K562 (cell line): ENCODE results near the gene CTIF. TPM values are rescaled to one million over a fixed set of nuclear protein-coding genes. Genes with fewer than 3 reads are reported as not detected.

Source experiments
- AFF4 ChIP-seq: sonication (generic); formaldehyde crosslinking; IDR thresholded peaks from 2 replicates; pipeline ENCODE4 v1.8.0; 2023; ENCODE audit warnings: mild to moderate bottlenecking, missing genetic modification reagents
- BCL6 ChIP-seq: fragments of 250-450 bp; sonication (Bioruptor Pico); IDR thresholded peaks from 2 replicates; pipeline ENCODE4 v1.4.0; 2020
- BDP1 ChIP-seq: IDR thresholded peaks from 3 replicates; pipeline ENCODE4 v1.6.1; 2011; ENCODE audit not compliant: insufficient read length, insufficient read depth
- BHLHE40 ChIP-seq: IDR thresholded peaks from 2 replicates; pipeline ENCODE4 v1.6.1; 2011; ENCODE audit warnings: low read length, improper control_type of control experiment
- BRD9 ChIP-seq: fragments of 450-650 bp; IDR thresholded peaks from 2 replicates; pipeline ENCODE4 v1.6.1; 2018; ENCODE audit warnings: low read depth; ENCODE audit not compliant: partially characterized antibody
- CCAR2 ChIP-seq: fragments of 200-400 bp; formaldehyde crosslinking; IDR thresholded peaks from 2 replicates; pipeline ENCODE4 v1.6.1; 2017; ENCODE audit warnings: mild to moderate bottlenecking, low read depth, low read length
- ETV6 ChIP-seq, 3 experiments: fragments of 150-350 bp in 1 of 3; sonication (generic) in 1 of 3; formaldehyde crosslinking in 1 of 3; IDR thresholded peaks; 2 replicates each; pipeline versions ENCODE4 v1.6.1 to v1.8.0; 2014 to 2022; ENCODE audit warnings: borderline replicate concordance in 2 of 3, low read depth in 2 of 3, antibody characterized with exemption in 1 of 3, low read length in 1 of 3, mild to moderate bottlenecking in 1 of 3, missing genetic modification reagents in 1 of 3
- HDAC1 ChIP-seq, 2 experiments: fragments of 450-650 bp; IDR thresholded peaks; 2 replicates each; pipeline ENCODE4 v1.6.1; 2016 to 2017; ENCODE audit warnings: inconsistent platforms in 1 of 2, mild to moderate bottlenecking in 1 of 2, moderate library complexity in 1 of 2
- KLF1 ChIP-seq: fragments of 450-650 bp; IDR thresholded peaks from 2 replicates; pipeline ENCODE4 v1.6.1; 2016; ENCODE audit warnings: missing genetic modification characterization, missing compliant biosample characterization
- KLF10 ChIP-seq: fragments of 250-450 bp; sonication (Bioruptor Pico); IDR thresholded peaks from 2 replicates; pipeline ENCODE4 v1.6.1; 2021; ENCODE audit warnings: matching md5 sums
- MXD1 ChIP-seq: fragments of 250-450 bp; sonication (Bioruptor Pico); IDR thresholded peaks from 2 replicates; pipeline ENCODE4 v1.8.0; 2021; ENCODE audit warnings: borderline replicate concordance, mild to moderate bottlenecking, moderate library complexity; ENCODE audit not compliant: poor library complexity, severe bottlenecking
- SMARCE1 ChIP-seq: fragments of 450-650 bp; IDR thresholded peaks from 2 replicates; pipeline ENCODE4 v1.7.1; 2016; ENCODE audit warnings: mild to moderate bottlenecking
- SP2 ChIP-seq: IDR thresholded peaks from 2 replicates; pipeline ENCODE4 v1.6.1; 2011; ENCODE audit warnings: mild to moderate bottlenecking, low read depth, low read length, moderate library complexity; ENCODE audit not compliant: poor library complexity, severe bottlenecking; ENCODE audit errors: extremely low read depth
- ZEB2 ChIP-seq: fragments of 450-650 bp; IDR thresholded peaks from 2 replicates; pipeline ENCODE4 v1.6.1; 2016
- ZNF121 ChIP-seq: sonication (generic); formaldehyde crosslinking; conservative IDR thresholded peaks from 2 replicates; pipeline ENCODE4 v1.8.0; 2022; ENCODE audit warnings: missing genetic modification reagents
- ZNF639 ChIP-seq, 2 experiments: fragments of 200-800 bp in 1 of 2; sonication (Bioruptor generic) in 1 of 2; sonication (generic) in 1 of 2; formaldehyde crosslinking in 1 of 2; IDR thresholded peaks in 1 of 2; conservative IDR thresholded peaks in 1 of 2; 2 replicates each; pipeline versions ENCODE4 v1.5.0 to v1.6.1; 2016 to 2020; ENCODE audit warnings: missing compliant biosample characterization in 1 of 2, missing genetic modification characterization in 1 of 2, missing genetic modification reagents in 1 of 2
- ZNF764 ChIP-seq: fragments of 250-450 bp; sonication (Bioruptor Pico); IDR thresholded peaks from 2 replicates; pipeline ENCODE4 v1.4.0; 2020; ENCODE audit warnings: low read depth, mild to moderate bottlenecking, moderate library complexity
- polyA plus RNA-seq, 8 experiments: library from polyadenylated mRNA; depleted of rRNA in 4 of 8; stranded (reverse) in 5 of 8; unstranded in 3 of 8; fragments of >200 nt; fragmentation: Nextera tagmentation in 2 of 8; fragmentation: Illumina TruSeq in 1 of 8; extraction: Ambion mirVana in 2 of 8; extraction: Trizol in 1 of 8; gene quantifications; 2 replicates each; pipeline versions ENCODE4 v1.2.1 to v1.2.3, GENCODE V29; 2011 to 2014; ENCODE audit warnings: inconsistent platforms in 1 of 8, missing spikeins in 1 of 8
- total RNA-seq, 7 experiments: library from RNA; depleted of rRNA in 6 of 7; stranded (reverse); fragments of >200 nt in 6 of 7; fragmentation: Illumina TruSeq in 2 of 7; extraction: Trizol in 2 of 7; gene quantifications; 2 replicates each; pipeline versions ENCODE4 v1.2.1 to v1.2.3, GENCODE V29; 2011 to 2021; ENCODE audit warnings: low replicate concordance in 1 of 7
- TF ChIP-seq, protein P1 (sequence below): fragments of 250-450 bp; sonication (Bioruptor Pico); IDR thresholded peaks from 2 replicates; pipeline ENCODE4 v1.4.0; 2020; ENCODE audit warnings: mild to moderate bottlenecking, moderate library complexity, borderline replicate concordance

CTIF gene
- total and polyA plus RNA-seq, 9 of the 15 experiments (the other 6 are each of a cell fraction or from before 2014, with no cell fraction given), result 0.17 to 11.5 (median 2.2) TPM

GRCh38 chr18:48781163-48781987, 242.5 kb downstream of the CTIF start (continued):
- TF ChIP-seq AFF4 (CRISPR knock-in tag), result no peak
- no peak for TF ChIP-seq SP2
- TF ChIP-seq, protein P1, sequence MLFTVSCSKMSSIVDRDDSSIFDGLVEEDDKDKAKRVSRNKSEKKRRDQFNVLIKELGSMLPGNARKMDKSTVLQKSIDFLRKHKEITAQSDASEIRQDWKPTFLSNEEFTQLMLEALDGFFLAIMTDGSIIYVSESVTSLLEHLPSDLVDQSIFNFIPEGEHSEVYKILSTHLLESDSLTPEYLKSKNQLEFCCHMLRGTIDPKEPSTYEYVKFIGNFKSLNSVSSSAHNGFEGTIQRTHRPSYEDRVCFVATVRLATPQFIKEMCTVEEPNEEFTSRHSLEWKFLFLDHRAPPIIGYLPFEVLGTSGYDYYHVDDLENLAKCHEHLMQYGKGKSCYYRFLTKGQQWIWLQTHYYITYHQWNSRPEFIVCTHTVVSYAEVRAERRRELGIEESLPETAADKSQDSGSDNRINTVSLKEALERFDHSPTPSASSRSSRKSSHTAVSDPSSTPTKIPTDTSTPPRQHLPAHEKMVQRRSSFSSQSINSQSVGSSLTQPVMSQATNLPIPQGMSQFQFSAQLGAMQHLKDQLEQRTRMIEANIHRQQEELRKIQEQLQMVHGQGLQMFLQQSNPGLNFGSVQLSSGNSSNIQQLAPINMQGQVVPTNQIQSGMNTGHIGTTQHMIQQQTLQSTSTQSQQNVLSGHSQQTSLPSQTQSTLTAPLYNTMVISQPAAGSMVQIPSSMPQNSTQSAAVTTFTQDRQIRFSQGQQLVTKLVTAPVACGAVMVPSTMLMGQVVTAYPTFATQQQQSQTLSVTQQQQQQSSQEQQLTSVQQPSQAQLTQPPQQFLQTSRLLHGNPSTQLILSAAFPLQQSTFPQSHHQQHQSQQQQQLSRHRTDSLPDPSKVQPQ, result no peak; the same call in 1 of the 2 replicates
- TF ChIP-seq MXD1 (CRISPR knock-in tag), result no peak
- no peak for TF ChIP-seq ZNF764 (CRISPR knock-in tag)
- 0 out of 2 replicates have a peak, but pooled peaks have one; percentile 46 for TF ChIP-seq ZEB2
- TF ChIP-seq ETV6 (IDR thresholded peaks at IDR 0.05; ENCODE audit: borderline replicate concordance in 1 of 2, low read depth in 2 of 2, low read length in 1 of 2), result peak in 1 of 2 experiments; percentile 79; a peak in 1 of 4 replicates
- no peak for TF ChIP-seq ETV6 (CRISPR knock-in tag; IDR thresholded peaks at IDR 0.05; ENCODE audit: borderline replicate concordance)
- TF ChIP-seq CCAR2, result no peak
- no peak for TF ChIP-seq BDP1
- no peak for TF ChIP-seq BRD9
- no peak for TF ChIP-seq KLF1 (tag)
- TF ChIP-seq ZNF121 (CRISPR knock-in tag), result no peak
- TF ChIP-seq BCL6, result no peak
- TF ChIP-seq BHLHE40, result peak; percentile 72; the same call in 1 of the 2 replicates
- peak; percentile 42 to 98; a peak in 2 of 4 replicates for TF ChIP-seq HDAC1 (IDR thresholded peaks at IDR 0.05)
- TF ChIP-seq KLF10, result no peak
- peak in 1 of 2 experiments; percentile 88; a peak in 2 of 4 replicates for TF ChIP-seq ZNF639 (CRISPR knock-in tag; conservative IDR thresholded peaks at IDR 0.05 in 1 of 2, IDR thresholded peaks at IDR 0.05 in 1 of 2)
- TF ChIP-seq SMARCE1, result peak; percentile 95
